GM23248 (cell line): ENCODE measurements around the gene RCL1. TPM values are rescaled to one million over a fixed set of nuclear protein-coding genes. Genes with fewer than 3 reads are reported as not detected.

Source experiments
- DNase-seq: peaks from one replicate; pipeline ENCODE4 v3.0.0-alpha.2; 2015
- H2AFZ ChIP-seq: fragments of 200-600 bp; sonication (generic); 2 replicates; pipeline ENCODE4 v1.6.1; 2016; ENCODE audit warnings: antibody characterized with exemption
- H3F3A ChIP-seq: fragments of 200-600 bp; sonication (generic); 2 replicates; pipeline ENCODE4 v1.6.1; 2016; ENCODE audit warnings: mild to moderate bottlenecking, antibody characterized with exemption, mixed run types; ENCODE audit not compliant: insufficient read depth
- H3K27ac ChIP-seq: fragments of 200-600 bp; sonication (generic); 2 replicates; pipeline ENCODE4 v1.5.1; 2016; ENCODE audit warnings: mild to moderate bottlenecking
- H3K27me3 ChIP-seq: fragments of 200-600 bp; sonication (generic); replicated peaks from 2 replicates; pipeline ENCODE4 v1.6.1; 2016; ENCODE audit warnings: mild to moderate bottlenecking; ENCODE audit not compliant: insufficient read depth
- H3K36me3 ChIP-seq: fragments of 200-600 bp; sonication (generic); 2 replicates; pipeline ENCODE4 v1.6.1; 2016; ENCODE audit warnings: low read depth, mild to moderate bottlenecking
- H3K4me1 ChIP-seq: fragments of 200-600 bp; sonication (generic); 2 replicates; pipeline ENCODE4 v1.6.1; 2016; ENCODE audit warnings: mild to moderate bottlenecking; ENCODE audit not compliant: insufficient read depth
- H3K4me2 ChIP-seq: fragments of 200-600 bp; sonication (generic); one replicate; pipeline ENCODE4 v1.6.1; 2016; ENCODE audit warnings: mild to moderate bottlenecking; ENCODE audit not compliant: unreplicated experiment
- H3K4me3 ChIP-seq: fragments of 200-600 bp; sonication (generic); 2 replicates; pipeline ENCODE4 v1.5.1; 2016; ENCODE audit warnings: mild to moderate bottlenecking
- H3K79me2 ChIP-seq: fragments of 200-600 bp; sonication (generic); 2 replicates; pipeline ENCODE4 v1.6.1; 2016; ENCODE audit warnings: mild to moderate bottlenecking; ENCODE audit not compliant: insufficient read depth
- H3K9ac ChIP-seq: fragments of 200-600 bp; sonication (generic); 2 replicates; pipeline ENCODE4 v1.6.1; 2016; ENCODE audit warnings: mild to moderate bottlenecking
- H3K9me2 ChIP-seq: fragments of 200-600 bp; sonication (generic); 2 replicates; pipeline ENCODE4 v1.6.1; 2016; ENCODE audit warnings: mixed run types, mild to moderate bottlenecking, moderate library complexity; ENCODE audit not compliant: insufficient read depth
- H3K9me3 ChIP-seq: fragments of 200-600 bp; sonication (generic); one replicate; pipeline ENCODE4 v1.6.1; 2017; ENCODE audit warnings: low read depth
- H4K20me1 ChIP-seq: fragments of 200-600 bp; sonication (generic); 2 replicates; pipeline ENCODE4 v1.6.0; 2016; ENCODE audit not compliant: insufficient read depth
- EZH2 ChIP-seq: fragments of 200-600 bp; sonication (generic); IDR thresholded peaks from 2 replicates; pipeline ENCODE4 v1.6.1; 2018; ENCODE audit warnings: antibody characterized with exemption, mild to moderate bottlenecking; ENCODE audit not compliant: insufficient read depth, poor library complexity, severe bottlenecking
- EZH2phosphoT487 ChIP-seq: fragments of 200-600 bp; sonication (generic); IDR thresholded peaks from 2 replicates; pipeline ENCODE4 v1.6.1; 2018; ENCODE audit warnings: antibody characterized with exemption, moderate library complexity, mild to moderate bottlenecking, low read depth; ENCODE audit not compliant: insufficient read depth
- WGBS, 2 experiments: methylation state at CpG; one replicate each; pipeline ENCODE4 v1.1.6; 2015 to 2017; ENCODE audit warnings: low lambda C conversion rate in 2 of 2, low coverage in 1 of 2; ENCODE audit errors: missing lambda C conversion rate in 2 of 2; 5-methylcytosine and 5-hydroxymethylcytosine counted together
- in situ Hi-C: fragments of 300-500 bp; cut with MboI; formaldehyde crosslinking; loops from 2 replicates; pipeline ENCODE4 v1.15.0; 2020
- polyA plus RNA-seq: library from polyadenylated mRNA; unstranded; fragments of >200 nt; fragmentation: Nextera tagmentation; extraction: Ambion mirVana; gene quantifications from 2 replicates; pipeline ENCODE4 v1.2.1, GENCODE V29; 2016
- total RNA-seq: library from RNA; depleted of rRNA; stranded (reverse); fragments of >200 nt; shearing (Covaris generic); gene quantifications from 2 replicates; pipeline ENCODE4 v1.2.3, GENCODE V29; 2014

Gene RCL1
- total and polyA plus RNA-seq, 2 experiments from 2014 or later = 7.7 to 7.8 TPM

DNA sequence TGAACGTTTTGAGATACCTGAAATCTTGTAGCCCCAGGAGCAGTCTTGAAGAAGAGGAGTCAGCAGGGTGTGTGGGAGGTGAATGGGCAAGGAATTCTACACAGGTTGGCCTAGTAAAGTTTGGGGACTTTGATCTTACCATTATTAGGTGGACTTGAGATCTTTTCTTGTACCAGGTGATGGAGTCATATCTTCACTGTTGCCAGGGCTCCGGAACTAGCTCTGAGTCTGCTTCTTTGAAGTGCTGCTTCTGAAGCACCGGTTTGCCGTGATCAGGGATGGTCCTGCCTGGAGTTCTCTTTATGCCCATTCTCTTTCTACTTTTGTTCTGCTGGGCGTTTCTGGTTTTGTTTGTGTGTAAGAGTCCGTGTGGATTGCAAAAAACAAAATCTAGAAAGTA, 27.4 kb downstream of the RCL1 start:
- in situ Hi-C loops = no loop called here
- Histone ChIP-seq H3K36me3 (no peaks in the 10 kb centered on the region), H3K79me2 (peaks cover 74% of the 10 kb centered on the region), H3K4me3 (no peak overlapping the region), H3K27ac (no peak overlapping the region), H3K27me3 (no peaks in the 10 kb centered on the region), H3K9me2 (no peaks in the 10 kb centered on the region), H3K4me2 (no peak overlapping the region), H3K4me1 (no peaks in the 10 kb centered on the region), H4K20me1 (no peaks in the 10 kb centered on the region), H2AFZ (no peak overlapping the region), H3F3A (no peaks in the 10 kb centered on the region), H3K9ac (no peak overlapping the region), H3K9me3 (no peaks in the 10 kb centered on the region)
- no peak for DNase-seq
- TF ChIP-seq EZH2phosphoT487 = no peak
- TF ChIP-seq EZH2 = no peak
- WGBS, 2 experiments = 77 to 81% methylated on average over 6 of the region's 6 CpGs

DNA sequence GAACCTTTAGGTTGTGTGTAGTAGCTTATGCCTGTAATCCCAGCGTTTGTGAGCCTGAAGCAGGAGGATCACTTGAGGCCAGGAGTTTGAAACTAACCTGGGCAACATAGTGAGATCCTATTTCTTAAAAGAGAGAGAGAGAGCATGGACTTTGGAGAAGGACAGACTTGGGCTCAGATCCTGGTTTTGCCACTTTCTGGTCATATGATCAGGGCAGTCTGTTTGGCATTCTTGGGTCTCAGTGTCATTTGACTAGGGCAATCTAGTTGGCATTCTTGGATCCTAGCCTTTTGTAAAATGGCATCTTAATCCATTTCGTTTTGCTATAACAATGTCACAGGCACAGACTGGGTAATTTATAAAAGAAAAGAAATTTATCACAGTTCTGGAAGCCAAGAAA, 28.4 kb downstream of the RCL1 start:
- DNase-seq = no peak
- H3K79me2 ChIP-seq = peaks cover 64% of the 10 kb centered on the region
- no peaks in the 10 kb centered on the region for H4K20me1 ChIP-seq
- H3K9me3 ChIP-seq = no peaks in the 10 kb centered on the region
- in situ Hi-C loops = no loop called here
- H3K4me1 ChIP-seq = no peaks in the 10 kb centered on the region
- H3K4me3 ChIP-seq = no peak overlapping the region
- H3K27me3 ChIP-seq = no peaks in the 10 kb centered on the region
- no peak overlapping the region for H3K9ac ChIP-seq
- H3K4me2 ChIP-seq = no peak overlapping the region
- WGBS, 2 experiments = 92 to 95% methylated on average over 2 of the region's 2 CpGs
- no peak overlapping the region for H2AFZ ChIP-seq
- TF ChIP-seq EZH2phosphoT487 (no peak), EZH2 (no peak)
- no peaks in the 10 kb centered on the region for H3K9me2 ChIP-seq
- no peaks in the 10 kb centered on the region for H3K36me3 ChIP-seq
- H3K27ac ChIP-seq = no peak overlapping the region
- H3F3A ChIP-seq = no peaks in the 10 kb centered on the region

DNA sequence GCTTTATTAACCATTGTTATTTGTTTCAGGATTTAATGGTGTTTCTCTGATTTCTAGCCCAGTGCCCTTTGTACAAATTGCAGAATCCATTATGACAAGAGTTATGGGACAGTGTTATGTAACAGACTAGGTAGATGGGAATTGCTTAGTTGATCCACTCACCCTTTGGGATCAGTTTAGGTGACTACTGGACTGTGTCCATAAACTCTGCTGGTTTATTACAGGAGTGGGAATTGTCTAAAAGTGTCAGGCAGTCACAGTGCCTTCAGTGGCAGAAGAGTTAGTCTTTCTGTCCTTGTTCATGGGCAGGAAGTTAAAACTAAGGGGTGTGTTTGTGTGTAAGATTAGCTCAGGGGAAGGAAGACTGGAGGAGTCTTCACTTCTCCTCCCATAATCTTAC, 29.3 kb downstream of the RCL1 start:
- Histone ChIP-seq H4K20me1 (no peaks in the 10 kb centered on the region), H3K9me2 (no peaks in the 10 kb centered on the region), H3K4me3 (no peak overlapping the region), H3K27ac (no peak overlapping the region), H2AFZ (no peak overlapping the region), H3K79me2 (peaks cover 55% of the 10 kb centered on the region), H3F3A (no peaks in the 10 kb centered on the region), H3K9me3 (no peaks in the 10 kb centered on the region), H3K4me2 (no peak overlapping the region), H3K36me3 (no peaks in the 10 kb centered on the region), H3K27me3 (no peaks in the 10 kb centered on the region), H3K9ac (no peak overlapping the region), H3K4me1 (no peaks in the 10 kb centered on the region)
- in situ Hi-C loops = no loop called here
- no peak for TF ChIP-seq EZH2
- TF ChIP-seq EZH2phosphoT487 = no peak
- no peak for DNase-seq

DNA sequence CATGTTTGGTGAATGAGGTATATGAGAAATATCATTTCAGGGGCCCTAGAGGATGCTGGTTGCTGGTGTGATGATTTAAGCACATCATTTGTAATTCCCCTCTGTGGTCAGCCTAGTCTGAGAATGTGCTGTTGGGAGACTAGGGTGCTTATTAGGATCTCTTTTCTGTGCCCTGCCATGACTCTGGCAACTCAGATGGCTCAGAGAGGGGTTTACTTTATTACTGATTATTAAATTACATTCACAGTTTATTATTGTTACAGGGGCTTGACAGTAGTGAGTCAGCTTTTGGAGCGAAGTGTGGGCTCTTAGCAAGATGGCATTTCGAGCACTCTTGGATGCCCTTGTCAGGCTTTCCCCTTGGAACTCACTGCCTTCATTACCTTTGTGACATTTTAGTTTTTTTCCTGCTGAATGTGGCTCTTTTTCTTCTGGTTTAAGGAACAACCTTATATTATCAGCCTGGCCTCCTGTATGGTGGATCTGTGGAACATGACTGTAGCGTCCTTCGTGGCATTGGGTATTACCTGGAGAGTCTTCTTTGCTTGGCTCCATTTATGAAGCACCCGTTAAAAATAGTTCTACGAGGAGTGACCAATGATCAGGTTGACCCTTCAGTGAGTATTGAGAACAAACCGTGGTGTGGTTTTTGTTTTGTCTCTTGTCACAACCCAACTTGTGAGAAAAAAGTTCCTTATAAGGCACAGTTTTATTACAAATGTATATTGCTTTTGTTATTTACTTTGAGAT, 33.8 kb downstream of the RCL1 start:
- H3K36me3 ChIP-seq = no peaks in the 10 kb centered on the region
- peaks cover 28% of the 10 kb centered on the region for H3K4me1 ChIP-seq
- H4K20me1 ChIP-seq = no peaks in the 10 kb centered on the region
- H3K9me2 ChIP-seq = no peaks in the 10 kb centered on the region
- TF ChIP-seq EZH2 (no peak), EZH2phosphoT487 (no peak)
- no peak for DNase-seq
- in situ Hi-C loops = no loop called here
- H3K27me3 ChIP-seq = no peaks in the 10 kb centered on the region
- no peaks in the 10 kb centered on the region for H3K9me3 ChIP-seq
- H3F3A ChIP-seq = peaks cover 23% of the 10 kb centered on the region
- no peak overlapping the region for H3K4me3 ChIP-seq
- H2AFZ ChIP-seq = no peak overlapping the region
- peaks cover 25% of the 10 kb centered on the region for H3K79me2 ChIP-seq
- H3K4me2 ChIP-seq = no peak overlapping the region
- no peak overlapping the region for H3K27ac ChIP-seq
- 96 to 97% methylated on average over 7 of the region's 7 CpGs for WGBS, 2 experiments
- no peak overlapping the region for H3K9ac ChIP-seq
